ENCODE results near the gene RAB25.
A peak's percentile ranks its signal among the peaks of the same experiment; 100 is the strongest.
"Not testable (repeated sequence)": the region's sequence is repeated elsewhere in the genome, so short reads cannot be mapped to it uniquely, and the experiment has no call there.

Gene RAB25

GRCh38 chr1:156033011-156033410, 27.9 kb upstream of the RAB25 start:
- Histone ChIP-seq H3K4me3 (ENCODE audit: low read depth, low read length) (no peak overlapping the region), H3K27ac (ENCODE audit: low read depth, low read length) (no peak overlapping the region), H3K4me1 (ENCODE audit: control insufficient read depth, insufficient read depth, low read length) (no peaks in the 10 kb centered on the region), H3K36me3 (ENCODE audit: control insufficient read depth, insufficient read depth, low read length) (peaks cover 17% of the 10 kb centered on the region), H3K9me3 (ENCODE audit: control insufficient read depth, insufficient read depth, low read length) (no peaks in the 10 kb centered on the region), H3K9ac (ENCODE audit: low read depth, low read length) (no peak overlapping the region), H3K27me3 (ENCODE audit: control insufficient read depth, insufficient read depth, low read length) (no peaks in the 10 kb centered on the region)

- H3K36me3 ChIP-seq (ENCODE audit: control insufficient read depth, insufficient read depth, low read length) = peaks cover 19% of the 10 kb centered on the region
- not testable (repeated sequence) for H3K9ac ChIP-seq (ENCODE audit: low read depth, low read length); H3K4me1 ChIP-seq (ENCODE audit: control insufficient read depth, insufficient read depth, low read length); H3K9me3 ChIP-seq (ENCODE audit: control insufficient read depth, insufficient read depth, low read length); H3K27ac ChIP-seq (ENCODE audit: low read depth, low read length); H3K27me3 ChIP-seq (ENCODE audit: control insufficient read depth, insufficient read depth, low read length); H3K4me3 ChIP-seq (ENCODE audit: low read depth, low read length)
These were observed 26.0 kb upstream of the RAB25 start for GRCh38 chr1:156034991-156035390.

GRCh38 chr1:156042828-156043227, 18.1 kb upstream of the RAB25 start:
- no peak overlapping the region for H3K9ac ChIP-seq (ENCODE audit: low read depth, low read length)
- H3K36me3 ChIP-seq (ENCODE audit: control insufficient read depth, insufficient read depth, low read length) = peaks cover 58% of the 10 kb centered on the region
- no peak overlapping the region for H3K27ac ChIP-seq (ENCODE audit: low read depth, low read length)
- no peaks in the 10 kb centered on the region for H3K9me3 ChIP-seq (ENCODE audit: control insufficient read depth, insufficient read depth, low read length)
- no peaks in the 10 kb centered on the region for H3K4me1 ChIP-seq (ENCODE audit: control insufficient read depth, insufficient read depth, low read length)
- H3K27me3 ChIP-seq (ENCODE audit: control insufficient read depth, insufficient read depth, low read length) = no peaks in the 10 kb centered on the region
- H3K4me3 ChIP-seq (ENCODE audit: low read depth, low read length) = no peak overlapping the region

GRCh38 chr1:156045076-156045475, 15.9 kb upstream of the RAB25 start:
- H3K4me3 ChIP-seq (ENCODE audit: low read depth, low read length) = no peak overlapping the region
- no peaks in the 10 kb centered on the region for H3K4me1 ChIP-seq (ENCODE audit: control insufficient read depth, insufficient read depth, low read length)
- no peak overlapping the region for H3K9ac ChIP-seq (ENCODE audit: low read depth, low read length)
- no peaks in the 10 kb centered on the region for H3K9me3 ChIP-seq (ENCODE audit: control insufficient read depth, insufficient read depth, low read length)
- H3K27ac ChIP-seq (ENCODE audit: low read depth, low read length) = no peak overlapping the region
- H3K36me3 ChIP-seq (ENCODE audit: control insufficient read depth, insufficient read depth, low read length) = peaks cover 77% of the 10 kb centered on the region
- H3K27me3 ChIP-seq (ENCODE audit: control insufficient read depth, insufficient read depth, low read length) = no peaks in the 10 kb centered on the region

- H3K27me3 ChIP-seq (ENCODE audit: control insufficient read depth, insufficient read depth, low read length) = no peaks in the 10 kb centered on the region
- no peak overlapping the region for H3K4me3 ChIP-seq (ENCODE audit: low read depth, low read length)
- peaks cover 56% of the 10 kb centered on the region for H3K36me3 ChIP-seq (ENCODE audit: control insufficient read depth, insufficient read depth, low read length)
These were observed 12.2 kb upstream of the RAB25 start for GRCh38 chr1:156048663-156049258.

GRCh38 chr1:156050376-156050775, 10.6 kb upstream of the RAB25 start:
- peaks cover 43% of the 10 kb centered on the region for H3K36me3 ChIP-seq (ENCODE audit: control insufficient read depth, insufficient read depth, low read length)
- H3K4me3 ChIP-seq (ENCODE audit: low read depth, low read length) = no peak overlapping the region
- peaks cover 4% of the 10 kb centered on the region; the same call in 1 of the 2 replicates for H3K4me1 ChIP-seq (ENCODE audit: control insufficient read depth, insufficient read depth, low read length)
- no peak overlapping the region for H3K27ac ChIP-seq (ENCODE audit: low read depth, low read length)
- H3K9ac ChIP-seq (ENCODE audit: low read depth, low read length) = no peak overlapping the region
- no peaks in the 10 kb centered on the region for H3K9me3 ChIP-seq (ENCODE audit: control insufficient read depth, insufficient read depth, low read length)
- H3K27me3 ChIP-seq (ENCODE audit: control insufficient read depth, insufficient read depth, low read length) = no peaks in the 10 kb centered on the region

More at GRCh38 chr1:156048663-156049258, 12.2 kb upstream of the RAB25 start:
- H3K4me1 ChIP-seq (ENCODE audit: control insufficient read depth, insufficient read depth, low read length) = peaks cover 3% of the 10 kb centered on the region; the same call in 1 of the 2 replicates
- no peak overlapping the region for H3K9ac ChIP-seq (ENCODE audit: low read depth, low read length)
- no peaks in the 10 kb centered on the region for H3K9me3 ChIP-seq (ENCODE audit: control insufficient read depth, insufficient read depth, low read length)
- H3K27ac ChIP-seq (ENCODE audit: low read depth, low read length) = no peak overlapping the region

GRCh38 chr1:156051011-156051725, 9.8 kb upstream of the RAB25 start:
- no peaks in the 10 kb centered on the region for H3K9me3 ChIP-seq (ENCODE audit: control insufficient read depth, insufficient read depth, low read length)
- no peaks in the 10 kb centered on the region for H3K27me3 ChIP-seq (ENCODE audit: control insufficient read depth, insufficient read depth, low read length)
- peaks cover 8% of the 10 kb centered on the region; the same call in 1 of the 2 replicates for H3K4me1 ChIP-seq (ENCODE audit: control insufficient read depth, insufficient read depth, low read length)
- no peak overlapping the region for H3K4me3 ChIP-seq (ENCODE audit: low read depth, low read length)
- H3K27ac ChIP-seq (ENCODE audit: low read depth, low read length) = no peak overlapping the region
- H3K9ac ChIP-seq (ENCODE audit: low read depth, low read length) = no peak overlapping the region
- peaks cover 39% of the 10 kb centered on the region for H3K36me3 ChIP-seq (ENCODE audit: control insufficient read depth, insufficient read depth, low read length)

GRCh38 chr1:156052862-156053767, 7.8 kb upstream of the RAB25 start:
- peak overlapping the region; percentile 82 for H3K27ac ChIP-seq (ENCODE audit: low read depth, low read length)
- H3K4me3 ChIP-seq (ENCODE audit: low read depth, low read length) = peak overlapping the region; percentile 92
- no peaks in the 10 kb centered on the region for H3K27me3 ChIP-seq (ENCODE audit: control insufficient read depth, insufficient read depth, low read length)
- H3K9me3 ChIP-seq (ENCODE audit: control insufficient read depth, insufficient read depth, low read length) = no peaks in the 10 kb centered on the region
- H3K4me1 ChIP-seq (ENCODE audit: control insufficient read depth, insufficient read depth, low read length) = peaks cover 8% of the 10 kb centered on the region; the same call in 1 of the 2 replicates
- H3K36me3 ChIP-seq (ENCODE audit: control insufficient read depth, insufficient read depth, low read length) = peaks cover 45% of the 10 kb centered on the region
- peak overlapping the region; percentile 30; the same call in 1 of the 2 replicates for H3K9ac ChIP-seq (ENCODE audit: low read depth, low read length)

GRCh38 chr1:156053768-156054499, 7.0 kb upstream of the RAB25 start, which contains the start of gene UBQLN4:
TSS of gene UBQLN4 (minus strand) at chr1:156053798. CDS start at chr1:156053701, 97 bp downstream.
- Histone ChIP-seq H3K9me3 (ENCODE audit: control insufficient read depth, insufficient read depth, low read length) (no peaks in the 10 kb centered on the region), H3K9ac (ENCODE audit: low read depth, low read length) (peak within 1 kb of the TSS; percentile 88), H3K27me3 (ENCODE audit: control insufficient read depth, insufficient read depth, low read length) (no peaks in the 10 kb centered on the region), H3K36me3 (ENCODE audit: control insufficient read depth, insufficient read depth, low read length) (peaks cover 42% of the 10 kb centered on the region), H3K27ac (ENCODE audit: low read depth, low read length) (peak within 1 kb of the TSS; percentile 99), H3K4me1 (ENCODE audit: control insufficient read depth, insufficient read depth, low read length) (peaks cover 8% of the 10 kb centered on the region; the same call in 1 of the 2 replicates), H3K4me3 (ENCODE audit: low read depth, low read length) (peak within 1 kb of the TSS; percentile 96)

- peak within 1 kb of the TSS; percentile 96 for H3K4me3 ChIP-seq (ENCODE audit: low read depth, low read length)
- H3K27ac ChIP-seq (ENCODE audit: low read depth, low read length) = peak within 1 kb of the TSS; percentile 99
- H3K9me3 ChIP-seq (ENCODE audit: control insufficient read depth, insufficient read depth, low read length) = no peaks in the 10 kb centered on the region
- no peaks in the 10 kb centered on the region for H3K27me3 ChIP-seq (ENCODE audit: control insufficient read depth, insufficient read depth, low read length)
- H3K4me1 ChIP-seq (ENCODE audit: control insufficient read depth, insufficient read depth, low read length) = peaks cover 8% of the 10 kb centered on the region; the same call in 1 of the 2 replicates
- peak within 1 kb of the TSS; percentile 88 for H3K9ac ChIP-seq (ENCODE audit: low read depth, low read length)
- peaks cover 35% of the 10 kb centered on the region for H3K36me3 ChIP-seq (ENCODE audit: control insufficient read depth, insufficient read depth, low read length)
These were observed 6.3 kb upstream of the RAB25 start, which contains the start of gene LAMTOR2 for GRCh38 chr1:156054500-156055280. TSS of gene LAMTOR2 (plus strand) at chr1:156054782. CDS start at chr1:156054890, 108 bp downstream.
